Fibroblast of gingiva (primary cell): ENCODE measurements around the gene ZNF385A.

Experiments used
- DNase-seq: peaks from one replicate; pipeline ENCODE4 v3.0.0-alpha.2; 2011; ENCODE audit warnings: low read depth

Gene ZNF385A

DNA sequence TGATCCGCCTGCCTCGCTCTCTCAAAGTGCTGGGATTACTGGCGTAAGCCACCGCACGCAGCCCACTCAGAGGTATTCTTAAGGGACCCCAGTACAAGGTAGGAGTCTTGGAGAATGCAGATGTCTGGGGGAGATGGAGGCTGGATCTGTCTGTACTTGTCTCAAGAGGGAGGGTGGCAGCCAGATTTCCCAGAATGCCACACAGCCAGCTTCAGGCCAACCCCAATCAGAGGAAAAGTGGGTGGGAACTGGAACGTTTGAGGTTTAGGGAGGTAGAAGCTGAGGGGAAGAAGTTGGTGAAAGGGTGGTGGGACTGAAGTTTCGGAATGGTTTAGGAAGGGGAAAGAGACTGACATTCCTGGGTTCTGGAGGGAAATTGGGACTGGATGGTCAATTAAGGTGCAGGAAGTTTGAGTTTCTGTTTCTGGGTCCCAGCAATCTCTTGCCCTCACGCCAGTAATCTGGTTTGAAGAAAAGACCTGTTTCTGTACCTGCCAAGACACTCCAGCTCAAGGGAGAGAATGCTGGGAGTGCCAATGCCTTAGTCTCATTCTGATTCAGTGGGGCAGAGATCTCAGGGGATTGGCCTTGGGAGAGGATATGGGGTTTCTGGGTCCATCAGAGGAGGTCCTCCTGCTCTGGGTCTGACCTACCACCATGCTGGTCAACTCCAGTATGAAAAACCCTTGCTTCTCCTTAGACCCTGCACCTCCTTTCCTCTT is 8.1 kb upstream of the ZNF385A start:
- DNase-seq: no peak

DNA sequence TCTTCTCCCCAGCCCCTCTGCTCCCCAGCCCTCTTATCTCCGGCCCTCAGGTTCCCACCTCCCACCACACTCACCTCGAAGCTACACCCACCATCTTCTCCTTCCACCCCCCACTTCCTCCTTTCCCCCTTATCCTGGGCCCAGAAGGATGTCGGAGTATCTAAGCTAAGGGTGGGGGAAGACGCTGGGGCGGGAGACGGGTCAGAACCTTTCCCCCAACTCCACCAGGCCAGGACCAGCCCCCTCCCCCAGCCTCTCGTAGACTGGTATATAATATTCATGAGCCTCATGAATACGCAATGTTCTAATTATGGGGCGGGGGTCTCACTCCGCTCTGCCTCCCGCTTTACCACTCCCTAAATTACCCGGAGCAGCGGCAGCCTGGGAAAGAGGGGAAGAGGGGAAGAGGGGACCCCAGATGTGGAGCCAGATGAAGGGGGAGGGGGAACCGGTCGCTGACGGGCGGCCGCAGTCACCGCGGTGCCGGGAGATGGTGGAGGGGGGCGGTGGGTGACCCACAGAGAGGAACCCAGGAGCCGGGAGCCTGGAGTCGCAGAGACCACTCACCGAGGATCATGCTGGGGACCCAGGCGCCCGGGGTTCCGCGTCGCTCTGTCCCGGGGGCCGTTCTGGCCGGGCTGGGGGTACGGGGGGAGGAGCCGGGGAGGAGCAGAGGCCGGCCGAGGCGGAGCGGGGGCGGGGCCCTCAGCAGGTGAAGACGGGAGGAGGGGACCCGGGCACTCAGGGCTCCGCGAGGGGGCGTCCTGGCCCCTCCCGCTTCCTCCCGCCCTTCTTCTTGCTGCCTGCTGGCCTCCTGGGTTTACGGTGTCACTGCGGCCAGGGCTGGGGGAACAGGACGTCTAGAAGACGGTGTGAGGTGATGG is 6.4 kb upstream of the ZNF385A start:
- no peak for DNase-seq

DNA sequence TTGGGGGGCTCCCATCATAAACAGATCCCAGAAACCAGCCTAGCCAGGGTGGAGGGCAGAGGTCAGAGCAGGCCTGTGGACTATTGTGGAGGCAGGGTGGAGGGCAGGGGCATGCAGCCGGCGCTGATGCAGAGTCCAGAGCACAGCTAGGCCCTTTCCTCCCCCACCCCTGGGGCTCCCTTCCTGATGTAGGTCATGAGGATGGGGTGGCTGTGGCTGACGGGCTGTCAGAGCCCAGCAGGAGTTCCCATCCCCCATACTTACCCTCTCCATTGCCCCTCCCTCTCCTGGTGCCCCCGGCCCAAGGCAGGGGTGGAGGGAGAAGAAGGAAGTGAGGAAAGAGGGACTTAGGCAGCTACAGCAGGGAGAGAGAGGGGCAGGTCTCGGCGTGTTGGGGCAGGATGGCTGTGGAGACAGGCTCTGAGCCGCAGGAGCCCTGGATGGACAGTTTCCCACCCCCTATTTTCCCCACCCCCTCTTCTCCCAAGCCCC is 5.7 kb upstream of the ZNF385A start:
- DNase-seq: no peak

DNA sequence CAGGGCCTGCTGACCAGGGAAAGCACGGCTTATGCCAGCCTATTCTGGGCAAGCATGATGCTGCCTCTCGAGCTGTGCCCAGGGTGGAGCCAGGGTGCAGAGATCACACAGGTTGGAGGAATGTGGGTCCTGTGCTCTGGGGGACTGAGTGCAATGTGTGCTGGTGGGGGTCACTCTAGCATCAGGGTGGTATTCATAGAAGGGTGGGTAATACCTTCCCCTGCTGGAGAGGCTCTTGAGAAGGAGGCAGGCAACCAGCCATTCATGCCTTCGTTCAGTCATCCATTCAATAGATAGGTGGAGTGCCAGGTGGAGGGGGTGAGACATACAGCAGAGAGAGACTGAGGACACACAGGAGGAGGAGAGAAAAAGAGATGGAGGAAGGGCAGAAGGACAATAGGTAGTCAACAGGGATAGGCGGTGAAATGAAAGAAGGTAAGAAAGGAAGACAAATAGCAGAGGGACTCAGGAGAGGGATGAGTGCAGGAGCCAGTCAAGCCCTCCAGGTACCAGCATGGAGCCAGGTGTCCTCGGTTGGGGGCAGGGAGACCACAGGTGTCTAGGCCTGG is 5.2 kb upstream of the ZNF385A start:
- no peak for DNase-seq

DNA sequence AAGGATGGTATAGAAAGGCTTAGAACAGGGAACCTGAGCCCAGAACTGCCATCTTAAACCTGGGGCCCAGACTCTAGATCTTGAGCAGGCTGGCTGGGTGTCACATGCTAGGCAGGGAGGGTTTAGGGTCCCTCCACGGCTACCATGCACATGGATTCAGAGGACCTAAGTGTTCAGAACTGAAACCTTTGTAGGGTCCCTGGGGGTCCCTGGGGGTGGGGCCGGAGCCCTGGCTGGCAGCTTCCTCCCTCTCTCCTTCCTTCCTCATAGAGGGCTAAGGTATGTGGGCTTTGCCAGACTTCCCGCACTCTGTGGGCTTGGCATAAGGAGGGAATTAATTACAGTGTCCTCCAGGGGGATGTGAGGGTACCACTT is 4.6 kb upstream of the ZNF385A start:
- DNase-seq: no peak

DNA sequence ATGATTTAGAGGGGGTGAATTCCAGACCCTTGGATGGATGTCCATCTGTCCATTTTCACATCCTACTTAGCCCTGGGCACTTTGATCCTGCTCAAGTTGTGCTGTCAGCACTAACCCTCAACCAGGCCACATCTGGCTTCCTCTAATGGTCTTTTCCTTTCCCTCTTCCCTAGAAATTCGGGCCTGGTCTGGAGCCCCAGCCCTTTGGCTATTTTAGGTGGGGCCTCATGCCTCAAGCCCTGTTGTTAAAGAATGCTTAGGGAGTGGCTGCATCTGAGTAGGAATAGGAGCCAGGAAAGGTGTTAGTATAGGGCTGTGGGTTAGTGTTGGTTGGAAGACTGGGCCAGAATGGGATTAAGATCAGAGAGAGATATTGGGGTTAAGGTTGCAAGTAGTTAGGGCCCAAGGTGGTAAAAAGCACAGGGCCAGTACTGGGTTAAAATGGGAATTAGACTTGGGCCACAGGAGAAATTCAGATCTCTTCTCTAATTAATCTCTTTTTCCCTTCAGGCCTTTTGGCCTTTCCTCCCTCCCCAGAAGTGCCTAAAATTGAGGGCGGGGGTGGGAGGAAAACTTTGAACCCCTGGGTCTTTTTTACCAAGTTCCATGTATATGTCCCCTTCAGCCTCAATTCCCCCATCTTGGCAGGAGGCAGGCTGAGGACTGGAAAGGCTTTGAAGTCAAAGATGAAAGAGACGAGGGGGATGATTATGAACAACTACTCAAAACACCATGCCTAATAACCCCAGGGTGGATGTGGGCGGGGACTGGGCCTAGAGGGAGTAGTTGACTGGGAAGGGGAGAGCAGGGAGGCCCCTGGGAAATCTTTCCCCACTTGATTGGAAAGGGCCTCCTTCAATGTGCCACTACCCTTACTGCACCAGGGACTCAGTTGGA is 4.0 kb upstream of the ZNF385A start:
- no peak for DNase-seq

DNA sequence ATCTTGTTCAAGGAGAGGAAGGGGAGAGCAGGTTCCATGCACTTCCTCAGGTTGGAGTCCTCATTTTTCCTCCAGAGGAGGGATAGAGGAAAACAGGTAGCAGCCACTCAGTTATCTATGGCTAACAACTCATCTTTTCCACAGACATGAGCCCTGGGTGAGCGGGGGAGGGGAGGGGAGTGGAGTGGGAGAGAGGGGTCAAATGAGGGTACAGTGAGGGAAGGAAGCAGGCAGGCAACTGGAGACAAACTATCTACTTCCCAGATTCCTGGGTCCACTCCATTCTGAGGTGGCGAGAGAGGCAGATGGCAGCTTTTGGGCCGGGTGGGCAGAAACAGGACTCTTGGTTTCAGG is 2.6 kb upstream of the ZNF385A start:
- no peak for DNase-seq

DNA sequence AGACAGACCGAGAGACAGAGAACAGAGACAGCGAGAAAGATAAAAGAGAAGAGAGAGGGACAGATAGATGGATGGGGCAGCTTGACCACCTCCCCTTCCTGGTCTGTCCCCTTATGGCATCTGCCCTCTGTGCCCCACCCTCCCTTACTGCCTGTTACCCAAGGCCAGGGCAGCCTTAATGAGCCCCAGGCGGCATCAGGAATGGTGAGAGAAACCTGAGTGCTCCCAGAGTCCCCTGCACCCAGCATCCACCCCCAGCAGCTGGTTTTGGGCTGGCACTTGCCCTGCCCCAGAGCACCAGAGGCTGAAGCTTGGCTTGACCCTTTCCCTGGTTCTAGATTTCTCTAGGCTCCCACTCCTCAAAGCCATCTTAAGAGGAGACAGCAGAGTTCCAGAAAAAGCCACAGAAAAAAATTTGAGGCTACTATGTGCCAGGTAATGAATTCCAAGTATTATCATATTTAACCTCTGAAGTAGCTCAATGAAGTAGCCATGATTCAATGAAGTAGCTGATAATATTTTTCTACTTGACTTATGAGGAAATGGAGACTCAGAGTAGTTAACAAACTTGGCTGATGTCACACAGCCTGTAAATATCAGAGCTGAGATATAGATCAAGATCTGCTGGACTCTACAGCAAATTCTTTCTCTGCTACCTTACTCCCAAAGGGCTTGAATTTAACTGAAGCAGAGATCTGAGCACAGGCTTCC is 2.0 kb upstream of the ZNF385A start:
- peak; percentile 44 for DNase-seq

DNA sequence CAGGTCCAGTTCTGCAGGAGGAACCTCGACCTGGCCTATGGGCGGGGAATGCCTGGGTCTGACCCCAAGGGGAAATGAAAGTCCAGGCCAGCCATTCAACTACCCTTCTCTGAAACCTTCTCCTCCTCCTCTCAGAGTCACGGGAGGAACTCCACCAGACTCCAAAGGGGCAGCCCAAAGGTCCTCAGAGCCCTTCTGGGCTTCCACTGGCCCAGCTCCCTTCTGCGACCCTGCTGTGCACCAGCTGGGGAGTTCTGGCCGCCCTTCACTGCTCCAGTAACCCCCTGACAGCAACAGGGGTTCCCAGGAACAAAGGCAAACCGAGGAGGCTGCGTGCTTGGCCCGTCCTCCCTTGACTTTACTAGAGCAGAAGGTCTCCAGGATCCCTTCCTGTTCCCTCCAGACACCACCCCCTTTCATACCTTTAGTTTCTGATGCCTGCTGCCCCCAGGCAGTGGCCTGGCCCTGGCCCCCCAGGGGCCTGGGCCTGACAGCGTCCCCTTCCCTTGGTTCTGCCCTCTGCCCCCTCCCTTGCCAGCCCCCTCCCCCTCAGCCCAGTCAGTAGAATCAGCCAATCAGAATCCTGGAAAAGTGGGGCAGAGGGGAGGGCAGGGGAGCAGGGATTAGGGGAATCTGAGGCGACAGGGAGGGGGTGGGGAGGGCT is 850 bp upstream of the ZNF385A start:
- DNase-seq: no peak

DNA sequence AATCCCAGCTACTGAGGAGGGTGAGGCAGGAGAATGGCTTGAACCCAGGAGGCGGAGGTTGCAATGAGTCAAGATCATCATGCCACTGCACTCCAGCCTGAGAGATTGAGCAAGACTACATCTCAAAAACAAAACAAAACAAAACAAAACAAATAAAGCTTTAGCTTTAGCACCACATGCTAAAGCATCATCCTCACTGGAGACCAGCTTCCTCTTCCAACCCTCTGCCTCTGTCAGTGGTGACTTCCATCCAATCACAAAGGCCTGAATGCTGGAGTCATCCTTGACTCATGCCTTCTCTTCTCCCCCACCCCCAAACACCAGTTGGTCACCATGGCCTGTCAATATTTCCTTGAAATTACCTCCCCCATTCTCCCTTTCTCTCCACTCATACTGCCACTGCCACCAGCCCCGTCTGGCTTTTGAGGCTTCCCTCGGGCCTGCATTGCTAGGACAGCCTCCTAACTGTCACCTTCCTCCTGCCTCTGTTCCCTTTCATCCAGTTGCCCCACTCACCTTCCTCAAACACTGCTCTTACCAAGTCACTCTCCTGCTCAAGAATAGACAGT is 1.4 kb downstream of the ZNF385A start:
- peak; percentile 94 for DNase-seq

DNA sequence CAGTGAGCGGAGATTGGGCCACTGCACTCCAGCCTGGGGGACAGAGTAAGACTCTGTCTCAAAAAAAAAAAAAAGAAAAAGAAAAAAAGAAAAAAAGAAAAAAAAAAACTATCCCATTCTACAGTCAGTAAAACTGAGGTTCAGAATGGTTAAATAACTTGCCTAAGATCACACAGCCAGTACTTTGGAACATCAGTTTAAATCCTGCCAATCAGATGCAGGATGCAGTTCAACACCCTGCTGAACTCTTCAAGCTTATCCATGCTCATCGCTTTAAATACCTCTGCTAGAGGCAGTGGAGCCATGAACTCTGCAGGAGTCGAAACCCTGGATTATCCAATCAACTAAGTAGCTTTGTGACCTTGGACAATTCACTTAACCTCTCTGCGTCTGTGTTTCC is 3.4 kb downstream of the ZNF385A start:
- DNase-seq: no peak

DNA sequence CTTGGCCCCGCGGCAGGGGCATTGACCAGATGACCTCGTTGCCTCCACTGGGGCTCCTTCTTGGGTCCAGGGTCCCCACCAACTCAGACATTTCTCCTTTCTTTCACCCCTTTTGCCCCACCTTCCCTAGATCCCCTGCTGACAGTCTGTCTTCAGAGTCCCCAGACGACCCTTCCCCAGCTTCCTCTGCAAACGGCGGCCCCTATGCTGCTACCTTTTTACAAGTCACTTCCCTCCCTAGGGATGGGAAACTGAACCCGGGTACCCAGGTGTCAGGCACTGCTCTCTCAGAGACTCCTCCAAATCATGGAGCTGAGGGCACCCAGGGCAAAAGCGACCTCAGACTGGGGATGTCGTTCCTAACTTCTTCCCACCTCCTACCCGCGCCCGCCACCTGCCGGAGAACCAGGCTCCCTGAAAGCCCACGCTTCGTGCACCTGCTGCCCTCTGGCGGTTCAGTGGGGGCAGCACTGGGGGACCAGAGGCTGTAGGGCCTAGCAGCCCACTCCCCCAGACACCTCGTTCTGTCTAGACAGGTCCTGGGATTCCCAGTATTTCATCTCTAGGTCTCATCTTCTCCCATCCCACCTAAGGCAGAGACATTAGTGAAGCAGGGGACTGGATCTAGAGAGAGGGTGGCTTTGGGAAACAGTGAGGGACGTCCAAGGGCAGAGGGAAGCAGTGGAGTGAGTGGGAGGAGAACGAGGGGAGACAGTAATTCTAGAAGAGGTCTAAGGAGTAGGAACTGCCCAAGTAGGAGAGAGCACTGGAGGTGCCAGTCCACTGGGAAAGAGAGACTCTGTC is 4.9 kb downstream of the ZNF385A start:
- DNase-seq: peak; percentile 80

DNA sequence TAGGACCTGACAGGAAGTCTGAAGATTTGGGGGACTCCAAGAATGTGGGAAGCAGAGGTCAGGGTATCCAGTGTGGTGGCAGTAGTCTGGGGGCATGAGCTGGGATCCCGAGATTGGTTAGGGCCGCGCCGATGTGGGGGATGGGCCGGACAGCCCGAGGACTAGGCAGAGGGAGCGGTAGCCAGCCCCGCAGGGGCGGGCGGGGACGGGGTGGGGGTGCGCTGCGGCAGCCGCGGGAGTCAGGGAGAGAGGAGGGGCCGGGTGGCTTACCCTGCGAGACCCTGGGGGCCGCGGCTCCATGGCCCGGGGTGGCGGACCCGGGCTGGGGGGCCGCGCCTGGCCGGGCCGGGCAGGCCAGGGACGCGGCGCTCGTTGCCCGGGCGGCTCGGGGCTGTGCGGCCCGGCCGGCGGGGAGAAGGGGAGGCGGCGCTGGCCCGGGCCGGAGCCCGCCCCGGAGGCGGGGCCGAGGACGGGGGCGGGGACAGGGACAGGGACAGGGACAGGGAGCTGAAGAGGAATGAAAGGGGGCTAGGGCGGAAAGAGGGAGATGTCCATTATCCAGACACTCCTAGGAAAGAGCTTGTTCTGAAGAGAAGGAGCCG is 5.6 kb downstream of the ZNF385A start:
- DNase-seq: peak; percentile 35

DNA sequence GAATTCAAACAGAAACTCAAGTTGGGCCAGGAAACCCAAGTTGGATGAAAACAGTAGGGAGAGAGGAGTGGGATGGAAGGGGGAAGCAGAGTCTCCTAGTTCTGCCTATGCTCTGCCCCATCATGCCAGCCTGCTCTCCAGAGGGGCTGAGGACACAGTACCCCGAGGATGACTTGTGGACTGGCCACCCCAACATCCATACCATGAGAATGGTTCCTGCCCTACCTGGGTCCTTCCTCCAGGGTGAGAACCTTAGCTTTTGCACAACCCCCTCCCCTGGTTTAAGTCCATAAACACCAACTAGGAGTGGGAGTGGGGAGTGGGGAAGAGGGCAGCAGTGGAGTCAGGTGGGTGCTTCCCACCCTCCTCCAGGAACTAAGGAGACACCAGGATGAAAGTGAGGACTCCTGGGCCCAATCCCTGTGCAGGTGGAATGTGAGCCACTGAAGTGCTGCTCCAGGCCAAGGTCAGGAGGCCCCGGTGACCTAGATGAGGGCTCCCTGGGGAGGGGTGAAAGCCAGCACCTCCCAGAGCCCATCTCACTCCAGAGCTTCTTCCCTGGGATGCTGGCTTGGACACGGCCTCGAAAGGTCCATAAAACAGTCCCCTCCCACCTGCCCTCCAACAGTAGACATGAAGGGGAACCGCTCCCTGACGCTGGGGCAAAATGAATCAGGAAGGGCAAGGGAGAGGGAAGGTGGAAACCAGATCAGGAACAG is 6.6 kb downstream of the ZNF385A start:
- DNase-seq: no peak

DNA sequence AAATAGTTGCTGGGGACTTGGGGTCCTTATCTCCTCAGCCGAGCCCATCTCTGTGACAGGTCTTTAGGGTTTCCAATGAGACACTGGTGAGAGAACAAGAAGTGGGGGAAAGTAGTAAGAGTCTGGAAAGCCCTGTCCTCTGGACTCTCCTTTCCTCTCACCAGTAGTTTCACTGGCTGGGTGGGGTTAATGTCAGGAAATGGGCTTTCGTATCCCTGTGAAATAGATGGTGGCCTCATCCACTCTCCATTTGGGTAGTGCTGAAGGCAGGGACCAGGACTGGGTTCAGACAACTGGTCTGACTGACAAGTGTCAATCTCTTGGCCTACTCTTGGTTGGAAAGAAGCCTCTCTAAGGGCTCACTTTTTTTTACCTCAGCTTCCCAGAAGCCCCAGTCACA is 7.5 kb downstream of the ZNF385A start:
- no peak for DNase-seq

DNA sequence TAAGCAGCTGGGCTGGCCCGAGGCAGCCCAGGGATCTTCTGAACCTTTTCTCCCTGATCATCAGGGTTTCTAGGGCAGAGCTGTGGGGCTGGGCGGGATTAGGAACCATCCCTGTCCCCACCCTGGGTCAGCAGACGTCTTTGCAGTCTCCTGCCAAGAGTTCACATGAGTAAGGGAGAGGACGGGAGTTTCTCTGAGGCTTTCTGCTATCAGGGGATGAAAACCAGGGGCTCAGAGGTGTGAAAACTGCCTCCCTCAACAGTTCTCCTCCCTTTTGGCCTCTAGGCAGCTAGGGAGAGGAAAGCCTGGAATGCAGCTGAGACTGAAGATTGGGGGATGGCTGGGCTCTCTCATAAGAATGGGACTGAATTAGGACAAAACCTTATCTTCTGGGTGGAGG is 7.9 kb downstream of the ZNF385A start:
- DNase-seq: no peak

DNA sequence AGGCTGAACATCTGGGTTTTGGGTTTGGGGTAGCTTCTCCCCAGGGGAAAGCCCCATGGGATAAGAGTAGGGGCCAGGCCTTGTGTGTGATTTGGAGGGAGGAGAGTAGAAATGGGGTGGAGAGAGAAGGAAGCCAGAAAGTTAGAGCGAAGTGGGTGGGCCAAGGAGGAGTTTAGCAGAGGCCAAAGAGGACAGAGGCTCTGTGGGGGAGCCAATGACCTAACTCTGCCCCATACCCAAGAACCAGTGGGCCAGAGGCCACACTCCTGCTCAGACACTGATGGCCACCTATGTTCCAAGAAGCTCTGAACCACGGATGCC is 9.3 kb downstream of the ZNF385A start:
- DNase-seq: no peak

DNA sequence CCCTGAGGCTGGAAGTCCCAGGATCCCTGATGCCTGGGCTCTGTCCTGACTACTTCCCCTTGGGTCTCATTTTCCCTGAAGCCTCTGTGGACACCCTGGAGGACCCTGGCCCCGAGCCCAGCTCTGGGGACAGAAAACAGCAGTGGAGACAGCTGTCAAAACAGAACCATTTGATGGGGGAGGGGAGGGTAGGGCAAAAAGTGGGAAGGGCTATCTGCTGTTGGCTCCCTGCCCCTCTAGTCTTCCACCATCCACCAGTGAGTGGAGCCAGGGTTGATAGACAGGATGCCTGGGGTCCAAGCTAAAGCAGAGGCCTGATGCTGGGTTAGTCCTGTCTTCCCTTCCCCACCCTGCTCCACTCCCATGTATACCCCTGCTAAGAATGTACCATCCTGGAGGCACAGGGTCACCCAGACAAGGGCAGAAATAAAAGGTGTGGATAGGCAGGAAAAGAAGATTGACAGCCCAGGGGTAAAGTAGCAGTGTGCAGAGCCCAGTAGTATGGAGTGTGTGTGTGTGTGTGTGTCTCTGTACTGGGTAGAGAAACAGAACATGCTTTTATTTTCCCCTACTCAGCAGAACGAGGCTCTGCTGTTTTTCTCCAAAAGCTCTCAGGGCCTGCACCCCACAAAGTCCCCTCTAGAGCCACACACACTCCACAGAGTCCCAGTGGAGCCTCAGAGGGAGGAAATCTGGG is 9.8 kb downstream of the ZNF385A start:
- no peak for DNase-seq
